Hepatocyte (in vitro differentiated cells): ENCODE results near the gene CELA3A.
"Not testable (repeated sequence)": the region's sequence is repeated elsewhere in the genome, so short reads cannot be mapped to it uniquely, and the experiment has no call there.

Experiments
- EZH2phosphoT487 ChIP-seq: fragments of 200-600 bp; sonication (generic); IDR thresholded peaks from one replicate; pipeline ENCODE4 v1.6.1; 2018; ENCODE audit warnings: antibody characterized with exemption, mild to moderate bottlenecking, low read depth, moderate library complexity; ENCODE audit not compliant: unreplicated experiment, severe bottlenecking
- TF ChIP-seq, protein P1 (sequence below): fragments of 200-600 bp; sonication (generic); IDR thresholded peaks from 2 replicates; pipeline ENCODE4 v1.5.1; 2016; ENCODE audit warnings: antibody characterized with exemption, mild to moderate bottlenecking; ENCODE audit not compliant: poor library complexity

- TF ChIP-seq, protein P1, sequence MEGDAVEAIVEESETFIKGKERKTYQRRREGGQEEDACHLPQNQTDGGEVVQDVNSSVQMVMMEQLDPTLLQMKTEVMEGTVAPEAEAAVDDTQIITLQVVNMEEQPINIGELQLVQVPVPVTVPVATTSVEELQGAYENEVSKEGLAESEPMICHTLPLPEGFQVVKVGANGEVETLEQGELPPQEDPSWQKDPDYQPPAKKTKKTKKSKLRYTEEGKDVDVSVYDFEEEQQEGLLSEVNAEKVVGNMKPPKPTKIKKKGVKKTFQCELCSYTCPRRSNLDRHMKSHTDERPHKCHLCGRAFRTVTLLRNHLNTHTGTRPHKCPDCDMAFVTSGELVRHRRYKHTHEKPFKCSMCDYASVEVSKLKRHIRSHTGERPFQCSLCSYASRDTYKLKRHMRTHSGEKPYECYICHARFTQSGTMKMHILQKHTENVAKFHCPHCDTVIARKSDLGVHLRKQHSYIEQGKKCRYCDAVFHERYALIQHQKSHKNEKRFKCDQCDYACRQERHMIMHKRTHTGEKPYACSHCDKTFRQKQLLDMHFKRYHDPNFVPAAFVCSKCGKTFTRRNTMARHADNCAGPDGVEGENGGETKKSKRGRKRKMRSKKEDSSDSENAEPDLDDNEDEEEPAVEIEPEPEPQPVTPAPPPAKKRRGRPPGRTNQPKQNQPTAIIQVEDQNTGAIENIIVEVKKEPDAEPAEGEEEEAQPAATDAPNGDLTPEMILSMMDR, result not testable (repeated sequence)
- not testable (repeated sequence) for TF ChIP-seq EZH2phosphoT487
These were observed 15.1 kb upstream of the CELA3A start for GRCh38 chr1:21986386-21986785.
